Esophagus muscularis mucosa (tissue), 4 donors: Measurements from ENCODE around the gene DCTN3. TPM values are rescaled to one million over a fixed set of nuclear protein-coding genes. Genes with fewer than 3 reads are reported as not detected.

ENCODE experiments used
- DNase-seq: peaks from one replicate; pipeline ENCODE4 v3.0.0-alpha.2; 2017; ENCODE audit errors: extremely low spot score
- H3K27ac ChIP-seq, 4 donors: fragments of 200-600 bp; sonication (generic); replicated peaks in 1 of 4; 1 replicate in 3 of 4; 2 replicates in 1 of 4; pipeline ENCODE4 v1.5.1; 2016 to 2019; ENCODE audit warnings: mild to moderate bottlenecking in 1 of 4
- H3K27me3 ChIP-seq, 4 donors: fragments of 200-600 bp; sonication (generic); one replicate each; pipeline versions ENCODE4 v1.5.1 to v1.6.0; 2016 to 2019
- H3K36me3 ChIP-seq, 4 donors: fragments of 200-600 bp; sonication (generic); one replicate each; pipeline ENCODE4 v1.5.1; 2016 to 2019
- H3K4me1 ChIP-seq, 4 donors: fragments of 200-600 bp; sonication (generic); one replicate each; pipeline ENCODE4 v1.5.1; 2016 to 2019
- H3K4me3 ChIP-seq, 4 donors: fragments of 200-600 bp; sonication (generic); 1 replicate in 2 of 4; 2 replicates in 2 of 4; pipeline ENCODE4 v1.5.1; 2016 to 2019; ENCODE audit warnings: mild to moderate bottlenecking in 4 of 4, moderate library complexity in 1 of 4
- H3K9me3 ChIP-seq, 4 donors: fragments of 200-600 bp; sonication (generic); 1 replicate in 3 of 4; 2 replicates in 1 of 4; pipeline ENCODE4 v1.5.1; 2016 to 2019
- EP300 ChIP-seq: sonication (generic); formaldehyde crosslinking; IDR thresholded peaks from one replicate; pipeline ENCODE4 v1.6.1; 2017; ENCODE audit warnings: antibody characterized with exemption
- POLR2A ChIP-seq: fragments of 450-650 bp; IDR thresholded peaks from one replicate; pipeline ENCODE4 v1.6.1; 2017; ENCODE audit warnings: antibody characterized with exemption, moderate library complexity, mild to moderate bottlenecking, low read depth
- POLR2AphosphoS5 ChIP-seq, 2 donors: sonication (generic); formaldehyde crosslinking; IDR thresholded peaks; one replicate each; pipeline ENCODE4 v1.6.1; 2017; ENCODE audit warnings: antibody characterized with exemption in 2 of 2
- WGBS: methylation state at CpG from one replicate; pipeline ENCODE4 v1.1.5; 2018; 5-methylcytosine and 5-hydroxymethylcytosine counted together
- intact Hi-C: fragments of 100-400 bp; cut with DNase I; formaldehyde crosslinking; loops from one replicate; pipeline ENCODE4 v1.15.1; 2023
- small RNA-seq, 3 donors: library from RNA; depleted of rRNA; stranded (forward); fragments of <200 nt; gene quantifications; one replicate each; pipeline ENCODE3, GENCODE V24; 2016
- total RNA-seq, 4 donors: library from RNA; depleted of rRNA; stranded (reverse); fragments of >200 nt; gene quantifications; one replicate each; pipeline versions ENCODE4 v1.1.0 to v1.2.1, GENCODE V29; 2016
- TF ChIP-seq, protein P1 (sequence below), 3 experiments: fragments of 200-600 bp in 2 of 3; fragments of 450-650 bp in 1 of 3; sonication (generic) in 2 of 3; IDR thresholded peaks; one replicate each; pipeline ENCODE4 v1.5.1; 2017 to 2019; ENCODE audit warnings: antibody characterized with exemption in 3 of 3, mild to moderate bottlenecking in 2 of 3, moderate library complexity in 1 of 3

DCTN3 gene
- total RNA-seq, 4 donors from 2014 or later = 104 to 129 (median 113) TPM

GRCh38 chr9:34566972-34567371 lies 53.3 kb downstream of the DCTN3 start:
- H3K27me3 ChIP-seq = peaks cover 0 to 30% (median 0%) of the 10 kb centered on the region in 4 donors
- no peaks in the 10 kb centered on the region for H3K9me3 ChIP-seq
- WGBS = 74% methylated on average over 6 of the region's 6 CpGs
- intact Hi-C loops = no loop called here
- peaks cover 0 to 24% (median 16%) of the 10 kb centered on the region in 4 donors for H3K4me1 ChIP-seq
- no peak overlapping the region for H3K4me3 ChIP-seq
- H3K27ac ChIP-seq = no peak overlapping the region
- no peaks in the 10 kb centered on the region for H3K36me3 ChIP-seq
- DNase-seq = no peak
- TF ChIP-seq POLR2A = no peak
- no peak for TF ChIP-seq EP300

- WGBS = 79% methylated on average over 7 of the region's 8 CpGs
- peaks cover 0 to 31% (median 0%) of the 10 kb centered on the region in 4 donors for H3K27me3 ChIP-seq
- H3K4me3 ChIP-seq = no peak overlapping the region
- no peaks in the 10 kb centered on the region for H3K36me3 ChIP-seq
- H3K4me1 ChIP-seq = peaks cover 0 to 17% (median 12%) of the 10 kb centered on the region in 4 donors
- TF ChIP-seq EP300 = no peak
- no peak for TF ChIP-seq POLR2A
- TF ChIP-seq, protein P1, sequence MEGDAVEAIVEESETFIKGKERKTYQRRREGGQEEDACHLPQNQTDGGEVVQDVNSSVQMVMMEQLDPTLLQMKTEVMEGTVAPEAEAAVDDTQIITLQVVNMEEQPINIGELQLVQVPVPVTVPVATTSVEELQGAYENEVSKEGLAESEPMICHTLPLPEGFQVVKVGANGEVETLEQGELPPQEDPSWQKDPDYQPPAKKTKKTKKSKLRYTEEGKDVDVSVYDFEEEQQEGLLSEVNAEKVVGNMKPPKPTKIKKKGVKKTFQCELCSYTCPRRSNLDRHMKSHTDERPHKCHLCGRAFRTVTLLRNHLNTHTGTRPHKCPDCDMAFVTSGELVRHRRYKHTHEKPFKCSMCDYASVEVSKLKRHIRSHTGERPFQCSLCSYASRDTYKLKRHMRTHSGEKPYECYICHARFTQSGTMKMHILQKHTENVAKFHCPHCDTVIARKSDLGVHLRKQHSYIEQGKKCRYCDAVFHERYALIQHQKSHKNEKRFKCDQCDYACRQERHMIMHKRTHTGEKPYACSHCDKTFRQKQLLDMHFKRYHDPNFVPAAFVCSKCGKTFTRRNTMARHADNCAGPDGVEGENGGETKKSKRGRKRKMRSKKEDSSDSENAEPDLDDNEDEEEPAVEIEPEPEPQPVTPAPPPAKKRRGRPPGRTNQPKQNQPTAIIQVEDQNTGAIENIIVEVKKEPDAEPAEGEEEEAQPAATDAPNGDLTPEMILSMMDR (IDR thresholded peaks at IDR 0.05) = no peak
- no peak for TF ChIP-seq POLR2AphosphoS5 (IDR thresholded peaks at IDR 0.05)
- H3K27ac ChIP-seq = no peak overlapping the region
- intact Hi-C loops = no loop called here
- H3K9me3 ChIP-seq = no peaks in the 10 kb centered on the region
- no peak for DNase-seq
Observed at GRCh38 chr9:34566322-34566721, 54.0 kb downstream of the DCTN3 start.

DNA sequence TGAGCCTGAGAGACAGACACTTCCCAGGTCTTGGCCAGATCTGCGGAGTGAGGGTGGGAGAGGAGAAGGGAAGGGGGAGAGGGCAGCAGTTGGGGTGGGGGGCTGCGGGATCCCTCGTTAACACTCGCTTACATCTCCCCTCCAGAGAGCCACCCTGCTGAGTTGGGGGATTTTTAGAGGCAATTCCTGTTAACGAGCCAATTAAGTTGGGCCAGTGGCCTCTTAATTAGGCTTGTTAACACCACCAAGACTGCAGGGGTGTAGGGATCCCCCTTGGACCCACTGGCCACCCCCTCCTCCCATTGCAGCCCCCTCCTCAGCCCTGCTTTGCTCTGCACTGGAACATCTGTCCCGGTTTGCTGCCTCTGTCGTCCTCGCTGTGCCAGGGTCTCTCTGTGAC lies 54.4 kb downstream of the DCTN3 start:
- H3K27me3 ChIP-seq = peaks cover 0 to 35% (median 0%) of the 10 kb centered on the region in 4 donors
- no peak for DNase-seq
- no peak for TF ChIP-seq POLR2AphosphoS5 (IDR thresholded peaks at IDR 0.05)
- no peak for TF ChIP-seq POLR2A
- TF ChIP-seq EP300 = no peak
- TF ChIP-seq, protein P1 (IDR thresholded peaks at IDR 0.05) = no peak
- intact Hi-C loops = no loop called here
- H3K9me3 ChIP-seq = no peaks in the 10 kb centered on the region
- H3K27ac ChIP-seq = no peak overlapping the region
- 83% methylated on average over 8 of the region's 8 CpGs for WGBS
- H3K36me3 ChIP-seq = no peaks in the 10 kb centered on the region
- H3K4me3 ChIP-seq = no peak overlapping the region
- H3K4me1 ChIP-seq = peaks cover 0 to 13% (median 10%) of the 10 kb centered on the region in 4 donors

- TF ChIP-seq POLR2AphosphoS5 (IDR thresholded peaks at IDR 0.05) = no peak
- TF ChIP-seq POLR2A = no peak
- TF ChIP-seq, protein P1 (IDR thresholded peaks at IDR 0.05) = no peak
- no peak for TF ChIP-seq EP300
Observed at GRCh38 chr9:34564617-34565016, 55.7 kb downstream of the DCTN3 start.

More at GRCh38 chr9:34564617-34565016, 55.7 kb downstream of the DCTN3 start:
- Histone ChIP-seq H3K9me3 (no peaks in the 10 kb centered on the region), H3K27ac (no peak overlapping the region), H3K4me1 (peaks cover 4 to 13% (median 8%) of the 10 kb centered on the region in 4 donors), H3K27me3 (peaks cover 0 to 47% (median 2%) of the 10 kb centered on the region in 4 donors), H3K36me3 (no peaks in the 10 kb centered on the region), H3K4me3 (no peak overlapping the region)
- no peak for DNase-seq
- WGBS = 77% methylated on average over 3 of the region's 16 CpGs
- intact Hi-C loops = no loop called here

Small RNAs within 50 kb of the gene (small RNA-seq; reads per million reads assigned to genes)
- 0 reads per million in 3 donors for gene CCL27

Other genes starting within 250 kb of the DCTN3 start
- gene MYORG, start 243.6 kb downstream of the DCTN3 start, total RNA-seq = 10 to 100 TPM in 2 of 4 donors, 1 to 10 TPM in 2; 7.8 to 27.2 (median 15.4) TPM
- gene FAM219A, start 161.9 kb downstream of the DCTN3 start, total RNA-seq = 10 to 100 TPM; 12.6 to 19.2 (median 17.0) TPM
- gene DNAI1, start 161.7 kb downstream of the DCTN3 start, total RNA-seq = not detected
- 1 to 10 TPM in 2 of 4 donors, under 1 TPM in 1, not detected in 1; 0.50 to 2.0 (median 1.1) TPM for gene ENHO, start 97.5 kb downstream of the DCTN3 start, total RNA-seq
- gene CNTFR, start 30.8 kb downstream of the DCTN3 start, total RNA-seq = 1 to 10 TPM; 1.2 to 3.8 (median 2.7) TPM
- 10 to 100 TPM; 11.6 to 26.7 (median 20.2) TPM for gene RPP25L, start 8.4 kb downstream of the DCTN3 start, total RNA-seq
- not detected for gene ARID3C, start 8.6 kb upstream of the DCTN3 start, total RNA-seq
- 10 to 100 TPM; 73.4 to 90.3 (median 83.9) TPM for gene SIGMAR1, start 17.3 kb upstream of the DCTN3 start, total RNA-seq
- 10 to 100 TPM; 15.9 to 34.7 (median 22.9) TPM for gene GALT, start 26.2 kb upstream of the DCTN3 start, total RNA-seq
- gene IL11RA, start 31.7 kb upstream of the DCTN3 start, total RNA-seq = 10 to 100 TPM; 33.0 to 40.2 (median 33.9) TPM
- gene CCL27, start 42.2 kb upstream of the DCTN3 start, total RNA-seq = not detected
- under 1 TPM in 2 of 4 donors, not detected in 2; 0.57 to 0.71 TPM for gene CCL19, start 70.8 kb upstream of the DCTN3 start, total RNA-seq
- 100 to 1,000 TPM in 2 of 4 donors, 10 to 100 TPM in 2; 53.6 to 271 (median 119) TPM for gene CCL21, start 89.6 kb upstream of the DCTN3 start, total RNA-seq